Keratinocyte (primary cell): ENCODE data around the gene MFSD6. TPM values are rescaled to one million over a fixed set of nuclear protein-coding genes. Genes with fewer than 3 reads are reported as not detected.

Experiments used
- DNase-seq: peaks from one replicate; pipeline ENCODE4 v3.0.0-alpha.2; 2011; ENCODE audit warnings: low read depth, missing footprints, low spot score
- FAIRE-seq: peaks from 2 replicates; lab custom pipeline; 2011; peaks lifted over from hg19 to GRCh38; lab: Jason Lieb, UNC
- H2AFZ ChIP-seq: 2 replicates; pipeline ENCODE4 v1.6.0; 2012; ENCODE audit warnings: low read length, control low read depth, inconsistent platforms; ENCODE audit not compliant: control insufficient read depth
- H3K27ac ChIP-seq: 2 replicates; pipeline ENCODE4 v1.5.1; 2011; ENCODE audit warnings: low read length; ENCODE audit not compliant: control insufficient read depth, insufficient read depth
- H3K27me3 ChIP-seq: 3 replicates; pipeline ENCODE4 v1.6.0; 2011; ENCODE audit warnings: low read length; ENCODE audit not compliant: control insufficient read depth, insufficient read depth; ENCODE audit errors: extremely low read depth
- H3K36me3 ChIP-seq, 2 experiments: 2 replicates in 1 of 2; 3 replicates in 1 of 2; pipeline ENCODE4 v1.5.1; 2011; ENCODE audit warnings: low read length in 2 of 2, mild to moderate bottlenecking in 1 of 2; ENCODE audit not compliant: control insufficient read depth in 2 of 2, insufficient read depth in 2 of 2; ENCODE audit errors: extremely low read depth in 1 of 2
- H3K4me1 ChIP-seq: 3 replicates; pipeline ENCODE4 v1.5.1; 2011; ENCODE audit warnings: low read length; ENCODE audit not compliant: control insufficient read depth, insufficient read depth; ENCODE audit errors: extremely low read depth
- H3K4me2 ChIP-seq: 3 replicates; pipeline ENCODE4 v1.6.0; 2011; ENCODE audit warnings: low read depth, low read length; ENCODE audit not compliant: control insufficient read depth, insufficient read depth; ENCODE audit errors: extremely low read depth
- H3K4me3 ChIP-seq, 3 experiments: fragments of 200-600 bp in 1 of 3; sonication (generic) in 1 of 3; 2 replicates in 2 of 3; 3 replicates in 1 of 3; pipeline ENCODE4 v1.5.1; 2011 to 2016; ENCODE audit warnings: low read length in 3 of 3, mild to moderate bottlenecking in 3 of 3, control low read depth in 2 of 3, inconsistent platforms in 1 of 3, low read depth in 1 of 3, mixed read lengths in 1 of 3, mixed run types in 1 of 3, moderate library complexity in 1 of 3; ENCODE audit not compliant: control insufficient read depth in 2 of 3, insufficient read depth in 2 of 3; ENCODE audit errors: extremely low read depth in 1 of 3
- H3K79me2 ChIP-seq: 2 replicates; pipeline ENCODE4 v1.6.0; 2012; ENCODE audit warnings: low read length; ENCODE audit not compliant: control insufficient read depth, insufficient read depth
- H3K9ac ChIP-seq: 3 replicates; pipeline ENCODE4 v1.6.0; 2011; ENCODE audit warnings: low read length; ENCODE audit not compliant: control insufficient read depth, insufficient read depth; ENCODE audit errors: extremely low read depth
- H3K9me1 ChIP-seq: 3 replicates; pipeline ENCODE4 v1.6.0; 2011; ENCODE audit warnings: low read length; ENCODE audit not compliant: control insufficient read depth, insufficient read depth; ENCODE audit errors: extremely low read depth
- H3K9me3 ChIP-seq: 2 replicates; pipeline ENCODE4 v1.5.1; 2012; ENCODE audit warnings: low read depth, low read length; ENCODE audit not compliant: control insufficient read depth
- H4K20me1 ChIP-seq: 3 replicates; pipeline ENCODE4 v1.6.0; 2011; ENCODE audit warnings: low read length; ENCODE audit not compliant: control insufficient read depth, insufficient read depth; ENCODE audit errors: extremely low read depth
- EZH2 ChIP-seq: IDR thresholded peaks from one replicate; pipeline ENCODE4 v1.6.1; 2012; ENCODE audit warnings: inconsistent platforms, mild to moderate bottlenecking, low read length, moderate library complexity
- dilution Hi-C: fragments of 300-500 bp; cut with MboI; formaldehyde crosslinking; loops from one replicate; pipeline ENCODE4 v1.7.0; 2020; ENCODE audit warnings: low sequenced_read_pairs; ENCODE audit not compliant: extremely low pct_ligation_motif_present
- polyA plus RNA-seq, 5 experiments: library from polyadenylated mRNA; depleted of rRNA in 3 of 5; stranded (reverse) in 3 of 5; stranded (forward) in 1 of 5; unstranded in 1 of 5; fragments of >200 nt; gene quantifications; 1 replicate in 1 of 5; 2 replicates in 3 of 5; 3 replicates in 1 of 5; pipeline versions ENCODE4 v1.2.1 to v1.2.3, GENCODE V29; 2011 to 2012; ENCODE audit warnings: missing spikeins in 2 of 5, low read depth in 1 of 5, low replicate concordance in 1 of 5
- TF ChIP-seq, protein P1 (sequence below), 3 experiments: IDR thresholded peaks in 1 of 3; conservative IDR thresholded peaks in 1 of 3; optimal IDR thresholded peaks in 1 of 3; 2 replicates in 2 of 3; 3 replicates in 1 of 3; pipeline versions ENCODE3 to v1.5.1; 2011; ENCODE audit warnings: low read length in 3 of 3, mild to moderate bottlenecking in 3 of 3, moderate library complexity in 2 of 3, control low read depth in 1 of 3, inconsistent platforms in 1 of 3; ENCODE audit not compliant: insufficient read depth in 2 of 3; ENCODE audit errors: extremely low read depth in 1 of 3

MFSD6 gene
- polyA plus RNA-seq, 1 donor (not counting 4 experiments of a cell fraction or from before 2014, with no cell fraction given): 11.0 TPM

DNA sequence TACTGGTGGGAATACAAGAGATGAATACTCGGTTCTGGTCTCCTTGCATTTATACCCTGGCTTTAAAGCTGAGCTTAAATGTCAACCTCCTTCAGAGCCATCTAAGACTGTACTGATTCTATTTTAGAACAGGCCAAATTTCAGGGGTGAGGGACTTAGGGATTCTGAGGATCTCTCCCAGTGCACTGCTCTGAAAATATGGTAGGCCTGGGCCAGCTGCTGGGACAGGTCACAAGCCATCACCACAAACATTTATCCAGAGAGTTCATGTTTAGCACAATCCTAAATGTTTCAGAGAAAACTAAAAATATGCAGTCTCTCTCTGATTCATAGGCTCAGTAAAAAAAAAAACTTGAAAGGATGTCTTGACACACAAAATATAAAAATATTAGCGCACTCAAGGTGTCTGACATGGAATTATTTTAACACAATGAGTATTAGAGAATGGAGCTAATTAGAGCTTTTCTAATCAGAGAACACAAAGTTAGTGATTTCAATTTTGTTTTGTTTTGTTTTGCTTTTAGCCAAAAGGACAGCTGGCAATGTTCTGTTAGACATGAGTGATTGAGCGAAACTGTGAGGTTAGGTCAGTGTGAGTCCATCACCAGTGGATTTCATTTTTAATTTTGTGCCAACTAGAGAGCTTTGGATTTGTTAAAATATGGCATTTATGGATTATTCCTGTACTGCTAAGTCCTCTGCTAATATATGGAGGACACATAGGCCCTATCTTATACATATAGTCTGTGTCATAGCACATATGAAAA is 38.8 kb downstream of the MFSD6 start:
- H3K27me3 ChIP-seq: no peaks in the 10 kb centered on the region
- no peak for FAIRE-seq
- dilution Hi-C loops: no loop called here
- no peak overlapping the region for H3K4me3 ChIP-seq
- no peaks in the 10 kb centered on the region for H3K9me3 ChIP-seq
- H4K20me1 ChIP-seq: no peaks in the 10 kb centered on the region
- no peaks in the 10 kb centered on the region for H3K79me2 ChIP-seq
- H3K4me2 ChIP-seq: no peak overlapping the region
- H3K27ac ChIP-seq: no peak overlapping the region
- TF ChIP-seq, protein P1, sequence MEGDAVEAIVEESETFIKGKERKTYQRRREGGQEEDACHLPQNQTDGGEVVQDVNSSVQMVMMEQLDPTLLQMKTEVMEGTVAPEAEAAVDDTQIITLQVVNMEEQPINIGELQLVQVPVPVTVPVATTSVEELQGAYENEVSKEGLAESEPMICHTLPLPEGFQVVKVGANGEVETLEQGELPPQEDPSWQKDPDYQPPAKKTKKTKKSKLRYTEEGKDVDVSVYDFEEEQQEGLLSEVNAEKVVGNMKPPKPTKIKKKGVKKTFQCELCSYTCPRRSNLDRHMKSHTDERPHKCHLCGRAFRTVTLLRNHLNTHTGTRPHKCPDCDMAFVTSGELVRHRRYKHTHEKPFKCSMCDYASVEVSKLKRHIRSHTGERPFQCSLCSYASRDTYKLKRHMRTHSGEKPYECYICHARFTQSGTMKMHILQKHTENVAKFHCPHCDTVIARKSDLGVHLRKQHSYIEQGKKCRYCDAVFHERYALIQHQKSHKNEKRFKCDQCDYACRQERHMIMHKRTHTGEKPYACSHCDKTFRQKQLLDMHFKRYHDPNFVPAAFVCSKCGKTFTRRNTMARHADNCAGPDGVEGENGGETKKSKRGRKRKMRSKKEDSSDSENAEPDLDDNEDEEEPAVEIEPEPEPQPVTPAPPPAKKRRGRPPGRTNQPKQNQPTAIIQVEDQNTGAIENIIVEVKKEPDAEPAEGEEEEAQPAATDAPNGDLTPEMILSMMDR (optimal IDR thresholded peaks at IDR 0.05 in 1 of 3, IDR thresholded peaks at IDR 0.05 in 1 of 3, conservative IDR thresholded peaks at IDR 0.05 in 1 of 3; ENCODE audit: extremely low read depth in 1 of 3, insufficient read depth in 2 of 3, low read length in 3 of 3): no peak
- TF ChIP-seq EZH2: no peak
- no peak overlapping the region for H3K9ac ChIP-seq
- H3K9me1 ChIP-seq: no peaks in the 10 kb centered on the region
- H3K4me1 ChIP-seq: no peaks in the 10 kb centered on the region
- H3K36me3 ChIP-seq: no peaks in the 10 kb centered on the region
- no peak for DNase-seq
- H2AFZ ChIP-seq: no peak overlapping the region

DNA sequence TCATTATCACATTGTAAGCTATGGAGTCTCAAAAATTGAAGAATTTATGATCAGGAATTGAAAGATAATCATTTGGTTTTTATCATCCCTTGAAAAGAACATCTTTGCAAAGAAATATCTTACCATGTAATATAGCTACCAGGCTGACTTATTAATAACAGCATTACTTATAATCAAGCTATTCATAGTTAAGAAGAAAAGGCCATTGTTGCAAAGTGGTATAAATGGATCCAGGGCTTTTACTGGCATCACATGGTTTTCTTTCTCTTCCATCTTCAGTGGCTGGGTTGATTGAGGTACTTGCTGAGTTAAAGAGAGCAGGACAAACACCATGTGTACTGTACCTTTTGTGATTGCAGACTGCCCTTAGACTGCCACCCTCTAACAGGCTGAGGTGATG is 39.6 kb downstream of the MFSD6 start:
- Histone ChIP-seq H2AFZ (no peak overlapping the region), H3K4me3 (no peak overlapping the region), H3K36me3 (no peaks in the 10 kb centered on the region), H3K27ac (no peak overlapping the region), H4K20me1 (no peaks in the 10 kb centered on the region), H3K9me3 (no peaks in the 10 kb centered on the region), H3K9ac (no peak overlapping the region), H3K4me2 (no peak overlapping the region), H3K27me3 (no peaks in the 10 kb centered on the region), H3K79me2 (no peaks in the 10 kb centered on the region), H3K9me1 (no peaks in the 10 kb centered on the region), H3K4me1 (no peaks in the 10 kb centered on the region)
- dilution Hi-C loops: no loop called here
- no peak for TF ChIP-seq EZH2
- TF ChIP-seq, protein P1 (optimal IDR thresholded peaks at IDR 0.05 in 1 of 3, IDR thresholded peaks at IDR 0.05 in 1 of 3, conservative IDR thresholded peaks at IDR 0.05 in 1 of 3; ENCODE audit: extremely low read depth in 1 of 3, insufficient read depth in 2 of 3, low read length in 3 of 3): no peak
- FAIRE-seq (no peak), DNase-seq (no peak)
